Neural progenitor cell (in vitro differentiated cells): ENCODE data around the gene ARHGAP26. TPM values are rescaled to one million over a fixed set of nuclear protein-coding genes. Genes with fewer than 3 reads are reported as not detected.

Source experiments
- DNase-seq: peaks from one replicate; pipeline ENCODE4 v3.0.0-alpha.2; 2016; ENCODE audit warnings: low spot score
- H2AFZ ChIP-seq: fragments of 200-600 bp; sonication (generic); replicated peaks from 2 replicates; pipeline ENCODE4 v1.6.1; 2016; ENCODE audit warnings: antibody characterized with exemption
- H3F3A ChIP-seq: fragments of 200-600 bp; sonication (generic); 2 replicates; pipeline ENCODE4 v1.6.1; 2016; ENCODE audit warnings: antibody characterized with exemption, low read depth
- H3K27ac ChIP-seq: fragments of 200-600 bp; sonication (generic); 2 replicates; pipeline ENCODE4 v1.5.1; 2016; ENCODE audit warnings: mild to moderate bottlenecking
- H3K27me3 ChIP-seq: fragments of 200-600 bp; sonication (generic); 2 replicates; pipeline ENCODE4 v1.6.1; 2016; ENCODE audit warnings: mild to moderate bottlenecking, moderate library complexity
- H3K36me3 ChIP-seq: fragments of 200-600 bp; sonication (generic); 2 replicates; pipeline ENCODE4 v1.5.1; 2016
- H3K4me1 ChIP-seq: fragments of 200-600 bp; sonication (generic); 2 replicates; pipeline ENCODE4 v1.6.1; 2016; ENCODE audit warnings: mixed run types
- H3K4me2 ChIP-seq: fragments of 200-600 bp; sonication (generic); 2 replicates; pipeline ENCODE4 v1.6.1; 2016
- H3K4me3 ChIP-seq: fragments of 200-600 bp; sonication (generic); 2 replicates; pipeline ENCODE4 v1.5.1; 2016
- H3K79me2 ChIP-seq: fragments of 200-600 bp; sonication (generic); 2 replicates; pipeline ENCODE4 v1.6.1; 2016; ENCODE audit warnings: low read depth
- H3K9ac ChIP-seq: fragments of 200-600 bp; sonication (generic); 2 replicates; pipeline ENCODE4 v1.6.1; 2016
- H3K9me3 ChIP-seq: fragments of 200-600 bp; sonication (generic); 2 replicates; pipeline ENCODE4 v1.5.1; 2016; ENCODE audit warnings: low read depth
- H4K20me1 ChIP-seq: fragments of 200-600 bp; sonication (generic); 2 replicates; pipeline ENCODE4 v1.6.1; 2016; ENCODE audit warnings: low read depth
- H3K27ac Mint-ChIP-seq: 3 replicates; pipeline ENCODE4 v1.8.0; 2021; ENCODE audit warnings: mixed read lengths
- H3K27me3 Mint-ChIP-seq: 2 replicates; pipeline ENCODE4 v1.8.0; 2022; ENCODE audit warnings: low read depth, mild to moderate bottlenecking, inconsistent platforms, moderate library complexity, mixed read lengths; ENCODE audit not compliant: insufficient read depth
- H3K36me3 Mint-ChIP-seq: 3 replicates; pipeline ENCODE4 v1.8.0; 2021; ENCODE audit warnings: mixed read lengths
- H3K4me1 Mint-ChIP-seq: 3 replicates; pipeline ENCODE4 v1.8.0; 2021; ENCODE audit warnings: mixed read lengths
- H3K4me3 Mint-ChIP-seq: 3 replicates; pipeline ENCODE4 v1.8.0; 2021; ENCODE audit warnings: mild to moderate bottlenecking, moderate library complexity, mixed read lengths
- H3K9me3 Mint-ChIP-seq: 3 replicates; pipeline ENCODE4 v1.8.0; 2020; ENCODE audit warnings: mixed read lengths
- CTCF ChIP-seq: fragments of 200-600 bp; sonication (generic); IDR thresholded peaks from 2 replicates; pipeline ENCODE4 v1.5.1; 2017; ENCODE audit warnings: antibody characterized with exemption, mild to moderate bottlenecking
- EZH2 ChIP-seq: fragments of 200-600 bp; sonication (generic); IDR thresholded peaks from 2 replicates; pipeline ENCODE4 v1.6.1; 2017; ENCODE audit warnings: antibody characterized with exemption, mild to moderate bottlenecking, moderate library complexity
- EZH2phosphoT487 ChIP-seq: fragments of 200-600 bp; sonication (generic); IDR thresholded peaks from 2 replicates; pipeline ENCODE4 v1.6.1; 2017; ENCODE audit warnings: antibody characterized with exemption
- total RNA-seq: library from RNA; depleted of rRNA; stranded (reverse); fragments of >200 nt; gene quantifications from 2 replicates; pipeline ENCODE4 v1.2.3, GENCODE V29; 2015; ENCODE audit warnings: low replicate concordance

ARHGAP26 gene
- total RNA-seq, 1 donor from 2014 or later, result 7.0 TPM

GRCh38 chr5:143226361-143226760 is 456.2 kb downstream of the ARHGAP26 start:
- no peaks in the 10 kb centered on the region for H3K27me3 ChIP-seq
- no peak overlapping the region for H3K9ac ChIP-seq
- H3K27ac ChIP-seq, result no peak overlapping the region
- no peaks in the 10 kb centered on the region for H3K36me3 ChIP-seq
- Mint-ChIP-seq H3K27me3 (peaks cover 8% of the 10 kb centered on the region), H3K27ac (no peak overlapping the region), H3K36me3 (peaks cover 7% of the 10 kb centered on the region), H3K4me1 (peaks cover 43% of the 10 kb centered on the region), H3K4me3 (no peak overlapping the region), H3K9me3 (no peaks in the 10 kb centered on the region)
- H3K4me3 ChIP-seq, result no peak overlapping the region
- H3K9me3 ChIP-seq, result no peaks in the 10 kb centered on the region
- no peak overlapping the region for H2AFZ ChIP-seq
- DNase-seq, result no peak
- H3K4me2 ChIP-seq, result no peak overlapping the region
- no peaks in the 10 kb centered on the region for H4K20me1 ChIP-seq
- H3F3A ChIP-seq, result no peaks in the 10 kb centered on the region
- no peaks in the 10 kb centered on the region for H3K79me2 ChIP-seq
- TF ChIP-seq EZH2, result no peak
- no peak for TF ChIP-seq CTCF
- no peak for TF ChIP-seq EZH2phosphoT487
- no peaks in the 10 kb centered on the region for H3K4me1 ChIP-seq

- peaks cover 7% of the 10 kb centered on the region for H3K36me3 Mint-ChIP-seq
- Histone ChIP-seq H4K20me1 (no peaks in the 10 kb centered on the region), H3K9me3 (no peaks in the 10 kb centered on the region), H2AFZ (no peak overlapping the region), H3K36me3 (no peaks in the 10 kb centered on the region), H3K79me2 (no peaks in the 10 kb centered on the region), H3K4me3 (no peak overlapping the region), H3K27me3 (no peaks in the 10 kb centered on the region), H3K4me2 (no peak overlapping the region), H3K4me1 (no peaks in the 10 kb centered on the region), H3K27ac (no peak overlapping the region), H3K9ac (no peak overlapping the region), H3F3A (no peaks in the 10 kb centered on the region)
- H3K27ac Mint-ChIP-seq, result no peak overlapping the region
- no peak for DNase-seq
- peaks cover 38% of the 10 kb centered on the region for H3K4me1 Mint-ChIP-seq
- H3K4me3 Mint-ChIP-seq, result no peak overlapping the region
- H3K9me3 Mint-ChIP-seq, result no peaks in the 10 kb centered on the region
- TF ChIP-seq EZH2 (no peak), EZH2phosphoT487 (no peak), CTCF (no peak)
- H3K27me3 Mint-ChIP-seq, result peaks cover 8% of the 10 kb centered on the region
These were observed 456.7 kb downstream of the ARHGAP26 start for GRCh38 chr5:143226872-143227271.

- Mint-ChIP-seq H3K4me3 (no peak overlapping the region), H3K36me3 (peaks cover 7% of the 10 kb centered on the region), H3K4me1 (peaks cover 34% of the 10 kb centered on the region), H3K27ac (no peak overlapping the region), H3K27me3 (peaks cover 8% of the 10 kb centered on the region), H3K9me3 (no peaks in the 10 kb centered on the region)
- Histone ChIP-seq H3K4me2 (no peak overlapping the region), H3K36me3 (no peaks in the 10 kb centered on the region), H3F3A (no peaks in the 10 kb centered on the region), H3K27ac (no peak overlapping the region), H3K4me3 (no peak overlapping the region), H3K4me1 (no peaks in the 10 kb centered on the region), H3K27me3 (no peaks in the 10 kb centered on the region), H2AFZ (no peak overlapping the region), H3K79me2 (no peaks in the 10 kb centered on the region), H3K9ac (no peak overlapping the region), H3K9me3 (no peaks in the 10 kb centered on the region), H4K20me1 (no peaks in the 10 kb centered on the region)
- DNase-seq, result no peak
- TF ChIP-seq CTCF, result no peak
- no peak for TF ChIP-seq EZH2phosphoT487
- TF ChIP-seq EZH2, result no peak
These were observed 457.1 kb downstream of the ARHGAP26 start for GRCh38 chr5:143227301-143227700.
